DLD1 (cell line): ENCODE measurements around the gene MRPL10.

ENCODE experiments used
- in situ Hi-C: cut with HindIII; loops from 2 replicates; pipeline ENCODE4 v1.10.0; 2017; ENCODE audit warnings: low sequenced_read_pairs

The MRPL10 gene

GRCh38 chr17:47816947-47817346 lies 14.4 kb downstream of the MRPL10 start:
- in situ Hi-C loops: no loop called here

GRCh38 chr17:47816111-47816735 lies 15.1 kb downstream of the MRPL10 start:
- in situ Hi-C loops: no loop called here

DNA sequence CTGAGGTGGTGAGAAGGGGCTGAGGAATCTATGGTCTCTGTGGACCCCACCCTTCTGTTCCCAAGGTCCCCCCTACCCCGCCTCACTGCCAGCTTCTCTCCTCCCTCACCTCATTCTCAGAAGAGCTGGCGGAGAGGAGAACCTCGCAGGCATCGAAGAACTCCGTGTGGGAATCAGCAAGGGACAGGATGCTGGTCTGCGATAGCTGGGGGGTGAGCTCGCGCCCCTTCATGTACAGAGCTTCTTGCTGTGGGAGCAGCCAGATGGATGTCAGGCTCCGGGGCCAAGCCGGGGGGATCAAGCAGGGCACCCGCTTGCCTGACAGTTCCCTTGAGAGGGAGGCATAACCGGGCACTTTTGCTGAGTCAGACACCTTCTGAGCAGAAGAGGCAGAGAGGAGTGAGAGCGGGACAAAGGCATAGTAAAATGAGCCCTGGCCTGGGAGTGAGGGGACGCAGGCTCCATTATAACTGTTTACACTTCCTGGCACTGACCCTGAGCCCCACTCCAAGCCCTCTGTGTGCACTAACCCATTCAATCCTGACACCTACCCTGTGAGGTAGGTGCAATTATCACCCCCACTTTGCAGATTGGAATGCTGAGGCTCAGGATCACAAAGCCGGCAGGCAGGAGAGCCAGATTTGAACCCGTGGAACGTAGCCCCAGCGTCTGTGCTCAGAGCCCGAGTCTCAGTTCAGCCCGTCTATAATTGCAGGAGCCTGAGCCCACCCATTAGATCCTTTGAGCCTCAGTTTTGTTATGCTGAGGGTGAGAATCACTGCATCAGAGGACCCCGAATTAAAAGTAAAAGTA lies 16.0 kb downstream of the MRPL10 start:
- in situ Hi-C loops: no loop called here

GRCh38 chr17:47813512-47814031 lies 17.8 kb downstream of the MRPL10 start:
- in situ Hi-C loops: no loop called here

- in situ Hi-C loops: no loop called here
Measured at GRCh38 chr17:47813077-47813476, 18.3 kb downstream of the MRPL10 start.

GRCh38 chr17:47812146-47812920 lies 19.0 kb downstream of the MRPL10 start:
- in situ Hi-C loops: no loop called here

DNA sequence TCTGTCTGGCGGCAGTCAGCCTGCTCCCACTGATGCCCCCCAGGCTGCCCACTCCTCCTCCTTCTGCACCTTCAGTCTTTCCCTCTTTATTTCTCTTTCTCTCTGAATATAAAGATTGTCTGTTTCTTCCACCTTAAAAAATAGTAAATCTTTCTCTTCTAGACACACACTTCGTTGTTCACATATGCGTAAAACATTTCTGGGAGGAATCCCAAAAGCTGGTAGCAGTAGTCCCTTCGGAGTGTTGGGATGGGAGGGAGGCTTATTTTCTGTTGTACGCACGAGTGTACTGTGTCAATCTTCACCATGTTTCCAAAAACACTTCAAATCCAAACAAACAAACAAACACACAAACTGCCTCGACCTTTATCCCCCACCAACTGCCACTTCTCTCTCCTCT lies 19.6 kb downstream of the MRPL10 start:
- in situ Hi-C loops: no loop called here

- in situ Hi-C loops: no loop called here
Measured at GRCh38 chr17:47810901-47811635, 20.3 kb downstream of the MRPL10 start.

DNA sequence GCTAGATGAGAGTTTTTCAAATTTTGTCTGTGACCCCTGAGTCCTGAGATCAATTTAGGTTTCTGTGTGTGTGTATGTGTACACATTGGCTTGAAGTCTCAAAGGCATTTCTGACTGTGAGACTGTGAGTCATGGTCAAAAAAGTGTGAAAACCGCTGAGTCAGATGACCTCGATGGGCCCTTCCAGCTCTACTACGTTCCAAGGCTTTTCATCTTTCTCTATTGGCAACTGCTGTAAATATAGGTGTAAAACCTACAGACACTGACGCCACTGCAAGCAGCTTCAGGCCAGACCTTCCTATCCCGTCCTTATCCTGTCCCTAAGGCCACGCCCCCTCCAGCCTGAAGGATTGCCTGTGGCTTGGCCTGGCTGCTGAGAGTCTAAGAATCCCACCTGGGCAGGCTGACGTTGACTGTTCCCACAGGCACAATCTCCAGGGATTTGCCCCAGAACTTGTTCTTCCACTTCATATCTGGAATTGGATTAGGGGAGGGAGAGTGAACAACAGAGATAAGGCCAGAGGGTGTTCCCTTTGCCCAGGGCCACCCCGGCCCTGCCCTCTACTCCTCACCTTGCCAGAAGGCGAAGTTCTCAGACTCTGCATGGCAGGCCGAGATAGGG lies 21.0 kb downstream of the MRPL10 start:
- in situ Hi-C loops: no loop called here

DNA sequence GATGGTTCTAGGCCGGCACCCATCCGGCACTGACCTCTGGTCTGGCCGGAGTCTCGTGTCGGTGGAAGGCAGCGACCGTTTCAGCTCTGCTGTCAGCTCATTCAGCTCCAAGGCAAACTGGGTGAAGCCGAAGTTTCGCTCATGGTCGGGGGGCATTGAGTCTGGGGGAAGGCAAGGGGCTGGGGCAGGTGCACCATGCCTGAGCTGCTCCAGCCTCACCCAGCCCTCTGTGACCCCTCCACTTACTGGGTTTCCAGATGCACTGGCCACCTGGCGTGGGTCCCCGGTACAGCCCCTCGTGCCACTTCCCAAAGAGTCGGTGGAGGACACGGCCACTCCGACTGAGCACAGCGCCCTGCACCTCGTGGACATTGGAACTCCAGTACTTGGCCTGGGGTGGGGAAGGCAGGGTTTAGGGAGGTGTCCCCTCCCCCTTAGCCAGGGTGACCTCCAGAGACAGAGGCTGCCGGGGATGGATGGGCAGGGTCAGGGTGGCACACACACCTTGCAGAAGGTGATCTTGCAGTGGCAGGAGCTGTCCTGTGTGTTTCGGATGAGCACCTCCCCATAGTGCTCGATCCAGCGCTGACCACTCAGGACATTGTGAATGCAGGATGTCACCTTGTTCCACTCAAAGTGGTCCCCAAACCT lies 22.4 kb downstream of the MRPL10 start:
- in situ Hi-C loops: no loop called here

- in situ Hi-C loops: no loop called here
Measured at GRCh38 chr17:47808036-47808829, 23.1 kb downstream of the MRPL10 start.

DNA sequence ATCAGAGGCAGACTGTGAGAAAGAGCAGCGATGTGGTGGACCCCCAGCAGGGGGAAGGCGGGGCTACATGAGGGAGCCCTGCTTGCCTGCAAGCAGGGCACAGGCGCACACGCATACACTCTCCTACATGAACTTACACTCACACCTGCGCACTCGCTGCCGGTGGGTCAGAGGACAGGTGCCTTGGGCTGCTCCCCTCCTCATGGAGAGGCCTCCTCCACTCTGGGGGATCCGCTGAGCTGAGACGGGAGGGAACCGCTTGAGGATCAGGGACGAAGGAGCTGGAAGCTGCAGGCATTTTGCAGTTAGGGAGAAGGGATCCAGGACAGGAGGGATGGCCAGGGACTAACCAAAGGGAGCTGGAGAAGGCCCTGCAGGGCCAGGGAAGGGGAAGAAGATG lies 23.9 kb downstream of the MRPL10 start:
- in situ Hi-C loops: no loop called here

- in situ Hi-C loops: no loop called here
Measured at GRCh38 chr17:47806913-47807255, 24.5 kb downstream of the MRPL10 start.

DNA sequence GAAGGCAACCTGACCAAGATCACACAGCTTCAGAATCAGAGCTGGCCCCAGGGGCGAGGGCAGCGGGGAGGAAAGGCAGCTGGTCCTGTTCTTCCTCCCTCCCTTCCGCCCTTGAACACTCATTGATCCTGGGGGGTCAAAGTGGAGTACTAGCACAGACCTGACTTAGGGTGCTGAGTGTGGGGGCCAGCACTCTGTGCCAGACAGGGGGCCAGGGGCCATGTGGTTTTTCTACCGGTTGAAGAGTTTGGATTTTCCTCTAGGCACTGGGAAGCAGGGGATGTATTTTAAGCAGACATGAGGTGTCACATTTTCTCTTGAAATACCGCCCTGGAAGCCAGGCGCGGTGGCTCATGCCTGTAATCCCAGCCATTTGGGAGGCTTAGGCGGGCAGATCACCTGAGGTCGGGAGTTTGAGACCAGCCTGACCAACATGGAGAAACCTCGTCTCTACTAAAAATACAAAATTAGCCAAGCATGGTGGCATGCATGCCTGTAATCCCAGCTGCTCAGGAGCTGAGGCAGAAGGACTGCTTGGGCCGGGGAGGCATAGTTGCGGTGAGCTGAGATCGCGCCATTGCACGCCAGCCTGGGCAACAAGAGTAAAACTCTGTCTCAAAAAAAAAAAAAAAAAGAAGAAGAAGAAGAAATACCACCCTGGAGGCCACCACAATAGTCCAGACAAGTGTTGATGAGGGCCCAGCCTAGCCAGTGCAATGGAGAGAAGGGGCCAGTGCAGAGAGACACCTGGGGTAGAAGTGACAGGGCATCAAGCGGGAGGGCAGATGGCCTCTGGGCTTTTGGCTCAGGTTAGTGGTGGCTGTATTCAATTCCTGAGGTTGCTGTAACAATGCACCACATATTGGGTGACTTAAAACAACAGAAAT lies 25.1 kb downstream of the MRPL10 start:
- in situ Hi-C loops: no loop called here

GRCh38 chr17:47804461-47804860 lies 26.9 kb downstream of the MRPL10 start:
- in situ Hi-C loops: no loop called here

DNA sequence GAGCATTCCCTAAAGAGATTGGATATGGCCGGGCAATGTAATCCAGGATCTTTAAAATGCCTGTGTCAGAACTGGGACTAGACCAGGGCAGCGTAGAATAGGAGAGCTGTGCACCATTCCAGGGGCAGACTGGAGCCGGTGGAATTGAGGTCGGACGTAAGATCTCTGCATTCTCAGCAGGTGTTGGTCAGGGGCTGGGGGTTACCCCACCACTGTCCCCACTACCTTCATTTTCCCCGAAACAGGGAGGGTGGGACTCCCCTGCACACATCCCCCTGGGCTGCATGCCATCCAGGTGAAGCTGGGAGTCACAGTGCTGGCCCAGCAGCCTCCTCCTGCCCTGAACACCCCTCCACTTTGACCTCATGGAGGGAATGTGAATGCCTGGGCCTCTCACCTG lies 27.6 kb downstream of the MRPL10 start:
- in situ Hi-C loops: no loop called here

- in situ Hi-C loops: no loop called here
Measured at GRCh38 chr17:47803201-47803600, 28.1 kb downstream of the MRPL10 start.

DNA sequence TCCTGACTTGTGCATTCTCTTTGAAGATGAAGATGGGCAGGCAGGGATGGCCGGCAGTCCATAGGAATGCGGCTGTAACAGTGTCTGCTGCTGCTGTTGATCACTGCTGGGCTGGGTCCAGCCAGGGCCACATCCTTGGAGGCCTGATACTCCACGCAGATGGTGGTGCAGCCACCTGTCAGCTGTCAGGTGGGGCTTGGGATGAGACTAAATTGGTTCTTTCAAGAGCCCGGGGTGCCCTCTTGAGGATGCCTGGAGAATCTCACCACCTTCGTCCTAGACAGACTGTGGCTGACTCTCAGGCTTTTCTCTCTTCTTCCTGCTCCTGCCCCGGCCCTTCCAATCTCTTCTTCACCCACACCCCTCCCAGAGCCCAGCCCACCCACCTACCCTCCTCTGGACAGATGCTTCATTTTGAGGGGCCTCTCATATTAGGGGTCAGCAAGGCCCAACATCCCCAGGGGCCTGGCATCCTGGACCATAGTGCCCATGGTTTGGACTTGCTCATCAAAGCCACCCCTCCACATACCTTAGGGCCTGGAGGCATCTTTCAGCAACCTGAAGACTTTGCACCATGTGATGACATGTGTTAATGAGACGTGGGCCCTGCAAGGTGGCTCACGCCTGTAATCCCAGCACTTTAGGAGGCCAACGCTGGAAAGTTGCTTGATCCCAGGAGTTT lies 28.9 kb downstream of the MRPL10 start:
- in situ Hi-C loops: no loop called here
